Smooth muscle cell (in vitro differentiated cells): ENCODE measurements around the gene MREG. TPM values are rescaled to one million over a fixed set of nuclear protein-coding genes. Genes with fewer than 3 reads are reported as not detected.

Experiments used
- DNase-seq: peaks from one replicate; lab custom pipeline; 2025; ENCODE audit not compliant: unreplicated experiment; lab: John Stamatoyannopoulos, UW
- H2AFZ ChIP-seq: fragments of 200-600 bp; sonication (generic); 2 replicates; pipeline ENCODE4 v1.6.0; 2016; ENCODE audit warnings: antibody characterized with exemption, low read depth, mild to moderate bottlenecking
- H3F3A ChIP-seq: fragments of 200-600 bp; sonication (generic); 2 replicates; pipeline ENCODE4 v1.6.0; 2017; ENCODE audit warnings: antibody characterized with exemption, low read depth
- H3K27ac ChIP-seq: fragments of 200-600 bp; sonication (generic); 2 replicates; pipeline ENCODE4 v1.5.1; 2016; ENCODE audit warnings: low read depth, mild to moderate bottlenecking
- H3K27me3 ChIP-seq: fragments of 200-600 bp; sonication (generic); 2 replicates; pipeline ENCODE4 v1.6.1; 2016; ENCODE audit warnings: low read depth, mild to moderate bottlenecking
- H3K36me3 ChIP-seq: fragments of 200-600 bp; sonication (generic); 2 replicates; pipeline ENCODE4 v1.5.1; 2016; ENCODE audit warnings: low read depth
- H3K4me1 ChIP-seq: fragments of 200-600 bp; sonication (generic); 2 replicates; pipeline ENCODE4 v1.5.1; 2016; ENCODE audit warnings: low read depth
- H3K4me2 ChIP-seq: fragments of 200-600 bp; sonication (generic); 2 replicates; pipeline ENCODE4 v1.6.0; 2016; ENCODE audit warnings: mild to moderate bottlenecking
- H3K4me3 ChIP-seq: fragments of 200-600 bp; sonication (generic); 2 replicates; pipeline ENCODE4 v1.5.1; 2016; ENCODE audit warnings: mild to moderate bottlenecking
- H3K79me2 ChIP-seq: fragments of 200-600 bp; sonication (generic); 2 replicates; pipeline ENCODE4 v1.6.0; 2016; ENCODE audit warnings: low read depth, mild to moderate bottlenecking
- H3K9ac ChIP-seq: fragments of 200-600 bp; sonication (generic); 2 replicates; pipeline ENCODE4 v1.6.0; 2016; ENCODE audit warnings: low read depth
- H3K9me3 ChIP-seq: fragments of 200-600 bp; sonication (generic); replicated peaks from 2 replicates; pipeline ENCODE4 v1.5.1; 2016; ENCODE audit warnings: low read depth
- H4K20me1 ChIP-seq: fragments of 200-600 bp; sonication (generic); 2 replicates; pipeline ENCODE4 v1.6.0; 2016; ENCODE audit warnings: low read depth
- CTCF ChIP-seq: fragments of 200-600 bp; sonication (generic); IDR thresholded peaks from 2 replicates; pipeline ENCODE4 v1.5.1; 2017; ENCODE audit warnings: borderline replicate concordance, mild to moderate bottlenecking, antibody characterized with exemption; ENCODE audit not compliant: insufficient read depth, poor library complexity, severe bottlenecking
- WGBS: methylation state at CpG from one replicate; pipeline ENCODE4 v1.1.7; 2016; ENCODE audit warnings: low lambda C conversion rate; 5-methylcytosine and 5-hydroxymethylcytosine counted together
- polyA plus RNA-seq: library from polyadenylated mRNA; unstranded; fragments of >200 nt; fragmentation: Nextera tagmentation; extraction: Ambion mirVana; gene quantifications from 2 replicates; pipeline ENCODE4 v1.2.1, GENCODE V29; 2016
- total RNA-seq: library from RNA; depleted of rRNA; stranded (reverse); fragments of >200 nt; gene quantifications from 2 replicates; pipeline ENCODE4 v1.2.3, GENCODE V29; 2014

Gene MREG
- total and polyA plus RNA-seq, 2 experiments from 2014 or later, result 2.3 to 5.5 TPM

- H3K27ac ChIP-seq, result no peak overlapping the region
- no peaks in the 10 kb centered on the region for H3K27me3 ChIP-seq
- H3K9me3 ChIP-seq, result no peaks in the 10 kb centered on the region
- no peak overlapping the region for H3K4me2 ChIP-seq
- H3K36me3 ChIP-seq, result no peaks in the 10 kb centered on the region
- DNase-seq, result no peak
- no peaks in the 10 kb centered on the region for H3K79me2 ChIP-seq
- H3K4me1 ChIP-seq, result no peaks in the 10 kb centered on the region
- no peaks in the 10 kb centered on the region for H3F3A ChIP-seq
- H4K20me1 ChIP-seq, result no peaks in the 10 kb centered on the region
- no peak overlapping the region for H3K9ac ChIP-seq
- H2AFZ ChIP-seq, result no peak overlapping the region
- 82% methylated on average over 2 of the region's 2 CpGs for WGBS
- no peak overlapping the region for H3K4me3 ChIP-seq
- no peak for TF ChIP-seq CTCF
Observed at GRCh38 chr2:215984661-215985060, 28.7 kb downstream of the MREG start.

GRCh38 chr2:215983581-215984351 lies 29.6 kb downstream of the MREG start:
- no peak for TF ChIP-seq CTCF
- Histone ChIP-seq H3K9ac (no peak overlapping the region), H3K27me3 (no peaks in the 10 kb centered on the region), H3K4me2 (no peak overlapping the region), H2AFZ (no peak overlapping the region), H3K9me3 (no peaks in the 10 kb centered on the region), H3F3A (no peaks in the 10 kb centered on the region), H3K36me3 (no peaks in the 10 kb centered on the region), H3K4me3 (no peak overlapping the region), H3K4me1 (no peaks in the 10 kb centered on the region), H4K20me1 (no peaks in the 10 kb centered on the region), H3K79me2 (no peaks in the 10 kb centered on the region), H3K27ac (no peak overlapping the region)
- WGBS, result 85% methylated on average over 2 of the region's 2 CpGs
- DNase-seq, result no peak

GRCh38 chr2:215982465-215982875 lies 30.9 kb downstream of the MREG start:
- Histone ChIP-seq H3K79me2 (no peaks in the 10 kb centered on the region), H3K4me3 (no peak overlapping the region), H3K9ac (no peak overlapping the region), H4K20me1 (no peaks in the 10 kb centered on the region), H2AFZ (no peak overlapping the region), H3K27me3 (no peaks in the 10 kb centered on the region), H3K9me3 (no peaks in the 10 kb centered on the region), H3K36me3 (no peaks in the 10 kb centered on the region), H3K4me1 (no peaks in the 10 kb centered on the region), H3K4me2 (no peak overlapping the region), H3F3A (no peaks in the 10 kb centered on the region), H3K27ac (peak overlapping the region; percentile 45)
- WGBS, result 87% methylated on average over 6 of the region's 6 CpGs
- TF ChIP-seq CTCF, result no peak
- no peak for DNase-seq

GRCh38 chr2:215981115-215981514 lies 32.2 kb downstream of the MREG start:
- Histone ChIP-seq H2AFZ (no peak overlapping the region), H3F3A (no peaks in the 10 kb centered on the region), H3K27ac (no peak overlapping the region), H3K4me1 (no peaks in the 10 kb centered on the region), H3K27me3 (no peaks in the 10 kb centered on the region), H3K79me2 (no peaks in the 10 kb centered on the region), H4K20me1 (no peaks in the 10 kb centered on the region), H3K9ac (no peak overlapping the region), H3K9me3 (no peaks in the 10 kb centered on the region), H3K4me3 (no peak overlapping the region), H3K36me3 (no peaks in the 10 kb centered on the region), H3K4me2 (no peak overlapping the region)
- no peak for TF ChIP-seq CTCF
- no peak for DNase-seq
- 99% methylated on average over 7 of the region's 7 CpGs for WGBS
